Sigmoid colon (tissue), 7 donors: ENCODE results near the gene AATK. TPM values are rescaled to one million over a fixed set of nuclear protein-coding genes. Genes with fewer than 3 reads are reported as not detected.

ENCODE experiments used
- DNase-seq: peaks from one replicate; pipeline ENCODE4 v3.0.0-alpha.2; 2019
- H3K27ac ChIP-seq, 4 donors: fragments of 200-600 bp; sonication (generic); one replicate each; pipeline ENCODE4 v1.5.1; 2016 to 2019; ENCODE audit warnings: mild to moderate bottlenecking in 1 of 4
- H3K27me3 ChIP-seq, 3 donors: fragments of 200-600 bp; sonication (generic); one replicate each; pipeline ENCODE4 v1.5.1; 2019; ENCODE audit warnings: mild to moderate bottlenecking in 1 of 3
- H3K36me3 ChIP-seq, 4 donors: fragments of 200-600 bp; sonication (generic); one replicate each; pipeline ENCODE4 v1.5.1; 2016 to 2019
- H3K4me1 ChIP-seq, 4 donors: fragments of 200-600 bp; sonication (generic); one replicate each; pipeline ENCODE4 v1.5.1; 2017 to 2019
- H3K4me3 ChIP-seq, 4 donors: fragments of 200-600 bp; sonication (generic); one replicate each; pipeline ENCODE4 v1.5.1; 2017 to 2019; ENCODE audit warnings: mild to moderate bottlenecking in 2 of 4, moderate library complexity in 1 of 4
- H3K9me3 ChIP-seq, 4 donors: fragments of 200-600 bp in 3 of 4; sonication (generic) in 3 of 4; one replicate each; pipeline versions ENCODE4 v1.5.1 to v1.6.1; 2013 to 2019
- CTCF ChIP-seq, 4 experiments: fragments of 450-650 bp in 3 of 4; fragments of 200-600 bp in 1 of 4; IDR thresholded peaks; one replicate each; pipeline ENCODE4 v1.5.1; 2016 to 2019; ENCODE audit warnings: antibody characterized with exemption in 4 of 4, mild to moderate bottlenecking in 3 of 4, moderate library complexity in 2 of 4
- EP300 ChIP-seq, 4 donors: sonication (generic); formaldehyde crosslinking; IDR thresholded peaks; one replicate each; pipeline ENCODE4 v1.6.1; 2017; ENCODE audit warnings: antibody characterized with exemption in 4 of 4
- POLR2A ChIP-seq, 2 donors: fragments of 450-650 bp; IDR thresholded peaks; one replicate each; pipeline ENCODE4 v1.6.1; 2016; ENCODE audit warnings: antibody characterized with exemption in 2 of 2, mild to moderate bottlenecking in 2 of 2, moderate library complexity in 2 of 2
- POLR2AphosphoS5 ChIP-seq, 4 donors: sonication (generic); formaldehyde crosslinking; IDR thresholded peaks; one replicate each; pipeline ENCODE4 v1.6.1; 2017; ENCODE audit warnings: antibody characterized with exemption in 4 of 4
- WGBS, 2 donors: extraction: QIAGEN DNeasy Blood & Tissue Kit; methylation state at CpG; one replicate each; pipeline ENCODE4 v1.1.7; 2013; 5-methylcytosine and 5-hydroxymethylcytosine counted together
- intact Hi-C: fragments of 100-400 bp; cut with DNase I; formaldehyde crosslinking; loops from one replicate; pipeline ENCODE4 v1.15.1; 2023
- polyA plus RNA-seq, 3 donors: library from polyadenylated mRNA; stranded (reverse); fragments of 200-250 nt; gene quantifications; one replicate each; pipeline ENCODE4 v1.2.3, GENCODE V29; 2013
- total RNA-seq, 4 donors: library from RNA; depleted of rRNA; stranded (reverse); fragments of >200 nt; gene quantifications; one replicate each; pipeline ENCODE4 v1.1.0, GENCODE V29; 2016
- donor health status: healthy with polysubstance abuse.
- donor health status: Bipolar disorder and iron deficiency.
- donor health status: healthy.

Gene AATK
- total and polyA plus RNA-seq, 7 donors, result 0.16 to 9.6 (median 4.2) TPM

- TF ChIP-seq EP300 (IDR thresholded peaks at IDR 0.05), result no peak
- no peak for TF ChIP-seq CTCF (IDR thresholded peaks at IDR 0.05)
- TF ChIP-seq POLR2AphosphoS5 (IDR thresholded peaks at IDR 0.05), result no peak
- TF ChIP-seq POLR2A (IDR thresholded peaks at IDR 0.05), result no peak
- intact Hi-C loops, result no loop called here
Measured at GRCh38 chr17:81186203-81186602, 20.2 kb upstream of the AATK start.

GRCh38 chr17:81184555-81184954, 18.5 kb upstream of the AATK start:
- TF ChIP-seq POLR2A (IDR thresholded peaks at IDR 0.05), result no peak
- Histone ChIP-seq H3K9me3 (no peaks in the 10 kb centered on the region), H3K36me3 (no peaks in the 10 kb centered on the region), H3K27ac (no peak overlapping the region), H3K4me3 (no peak overlapping the region), H3K4me1 (no peaks in the 10 kb centered on the region), H3K27me3 (peaks cover 0 to 30% (median 9%) of the 10 kb centered on the region in 3 donors)
- intact Hi-C loops, result no loop called here
- DNase-seq, result no peak
- WGBS, 2 donors, result 18 to 42% methylated on average over 15 of the region's 15 CpGs

More at GRCh38 chr17:81186203-81186602, 20.2 kb upstream of the AATK start:
- Histone ChIP-seq H3K27ac (no peak overlapping the region), H3K9me3 (no peaks in the 10 kb centered on the region), H3K4me1 (no peaks in the 10 kb centered on the region), H3K27me3 (peaks cover 0 to 26% (median 9%) of the 10 kb centered on the region in 3 donors), H3K36me3 (peaks cover 0 to 5% (median 0%) of the 10 kb centered on the region in 4 donors), H3K4me3 (no peak overlapping the region)
- no peak for DNase-seq
- WGBS, 2 donors, result 68 to 85% methylated on average over 7 of the region's 7 CpGs

- H3K27me3 ChIP-seq, result peaks cover 0 to 30% (median 9%) of the 10 kb centered on the region in 3 donors
- 89 to 93% methylated on average over 11 of the region's 11 CpGs for WGBS, 2 donors
Measured at GRCh38 chr17:81183807-81184206, 17.8 kb upstream of the AATK start.

GRCh38 chr17:81183316-81183715, 17.3 kb upstream of the AATK start:
- H3K27ac ChIP-seq, result no peak overlapping the region
- H3K4me1 ChIP-seq, result no peaks in the 10 kb centered on the region
- 89 to 92% methylated on average over 10 of the region's 10 CpGs for WGBS, 2 donors
- no peaks in the 10 kb centered on the region for H3K9me3 ChIP-seq
- peaks cover 0 to 30% (median 9%) of the 10 kb centered on the region in 3 donors for H3K27me3 ChIP-seq
- H3K36me3 ChIP-seq, result no peaks in the 10 kb centered on the region
- no peak for TF ChIP-seq EP300 (IDR thresholded peaks at IDR 0.05)
- TF ChIP-seq CTCF (IDR thresholded peaks at IDR 0.05), result no peak
- no peak for TF ChIP-seq POLR2AphosphoS5 (IDR thresholded peaks at IDR 0.05)
- no peak for TF ChIP-seq POLR2A (IDR thresholded peaks at IDR 0.05)
- no peak for DNase-seq
- intact Hi-C loops, result no loop called here
- no peak overlapping the region for H3K4me3 ChIP-seq

More at GRCh38 chr17:81183807-81184206, 17.8 kb upstream of the AATK start:
- no peaks in the 10 kb centered on the region for H3K9me3 ChIP-seq
- no peaks in the 10 kb centered on the region for H3K4me1 ChIP-seq
- H3K27ac ChIP-seq, result no peak overlapping the region
- TF ChIP-seq POLR2AphosphoS5 (IDR thresholded peaks at IDR 0.05) (no peak), EP300 (IDR thresholded peaks at IDR 0.05) (no peak), CTCF (IDR thresholded peaks at IDR 0.05) (no peak), POLR2A (IDR thresholded peaks at IDR 0.05) (no peak)
- no peaks in the 10 kb centered on the region for H3K36me3 ChIP-seq
- intact Hi-C loops, result no loop called here
- no peak for DNase-seq
- H3K4me3 ChIP-seq, result no peak overlapping the region

GRCh38 chr17:81182596-81182995, 16.6 kb upstream of the AATK start:
- intact Hi-C loops, result no loop called here
- H3K4me3 ChIP-seq, result no peak overlapping the region

More at GRCh38 chr17:81182596-81182995, 16.6 kb upstream of the AATK start:
- no peak for DNase-seq
- TF ChIP-seq CTCF (IDR thresholded peaks at IDR 0.05) (no peak), POLR2AphosphoS5 (IDR thresholded peaks at IDR 0.05) (no peak), POLR2A (IDR thresholded peaks at IDR 0.05) (no peak), EP300 (IDR thresholded peaks at IDR 0.05) (no peak)
- Histone ChIP-seq H3K27me3 (peaks cover 0 to 30% (median 9%) of the 10 kb centered on the region in 3 donors), H3K36me3 (no peaks in the 10 kb centered on the region), H3K27ac (no peak overlapping the region), H3K9me3 (no peaks in the 10 kb centered on the region), H3K4me1 (no peaks in the 10 kb centered on the region)
- 80 to 91% methylated on average over 5 of the region's 5 CpGs for WGBS, 2 donors
